Stimulated activated CD4-positive, alpha-beta T cell treated with anti-CD3 and anti-CD28 coated beads, Interleukin-1b, Interleukin-23, amount 100 ng/mL, for 1 hour (primary cell): ENCODE data around the gene RRP9.
"Not testable (repeated sequence)": the region's sequence is repeated elsewhere in the genome, so short reads cannot be mapped to it uniquely, and the experiment has no call there.

Experiments
- DNase-seq, 2 donors: peaks; one replicate each; pipeline ENCODE4 v3.0.0-alpha.2; 2020; ENCODE audit warnings: low read depth in 2 of 2

Gene RRP9

DNA sequence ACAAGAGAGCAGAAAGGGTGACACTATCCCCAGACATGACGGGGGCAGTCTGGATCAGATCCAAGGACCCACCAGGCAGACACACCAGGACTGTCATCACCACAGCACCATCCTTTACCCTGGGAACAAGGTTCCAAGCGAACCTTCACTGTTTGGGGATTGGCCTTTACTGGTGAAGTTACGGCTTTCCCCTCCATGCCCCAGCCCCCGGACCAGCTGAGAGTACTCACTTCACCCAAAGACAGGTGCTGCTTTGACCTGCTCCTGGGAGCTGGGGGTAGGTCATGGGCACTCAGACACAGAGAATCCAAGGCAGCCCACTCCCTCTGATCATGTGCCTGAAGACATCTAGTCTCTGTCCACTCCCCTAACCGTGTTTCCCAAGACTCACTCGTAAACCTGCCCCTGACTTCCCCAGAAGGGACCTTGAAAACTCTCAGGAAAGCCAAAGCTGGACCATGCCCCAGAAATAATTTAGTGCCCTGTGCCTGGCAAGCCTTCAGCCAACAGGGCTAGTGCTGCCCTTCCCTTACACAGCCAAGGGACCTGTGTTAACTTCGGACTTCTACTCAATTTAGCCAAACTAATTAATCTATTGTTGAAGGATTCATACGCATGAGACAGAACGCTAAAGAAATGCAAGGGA is 2.8 kb downstream of the RRP9 start:
- no peak for DNase-seq

DNA sequence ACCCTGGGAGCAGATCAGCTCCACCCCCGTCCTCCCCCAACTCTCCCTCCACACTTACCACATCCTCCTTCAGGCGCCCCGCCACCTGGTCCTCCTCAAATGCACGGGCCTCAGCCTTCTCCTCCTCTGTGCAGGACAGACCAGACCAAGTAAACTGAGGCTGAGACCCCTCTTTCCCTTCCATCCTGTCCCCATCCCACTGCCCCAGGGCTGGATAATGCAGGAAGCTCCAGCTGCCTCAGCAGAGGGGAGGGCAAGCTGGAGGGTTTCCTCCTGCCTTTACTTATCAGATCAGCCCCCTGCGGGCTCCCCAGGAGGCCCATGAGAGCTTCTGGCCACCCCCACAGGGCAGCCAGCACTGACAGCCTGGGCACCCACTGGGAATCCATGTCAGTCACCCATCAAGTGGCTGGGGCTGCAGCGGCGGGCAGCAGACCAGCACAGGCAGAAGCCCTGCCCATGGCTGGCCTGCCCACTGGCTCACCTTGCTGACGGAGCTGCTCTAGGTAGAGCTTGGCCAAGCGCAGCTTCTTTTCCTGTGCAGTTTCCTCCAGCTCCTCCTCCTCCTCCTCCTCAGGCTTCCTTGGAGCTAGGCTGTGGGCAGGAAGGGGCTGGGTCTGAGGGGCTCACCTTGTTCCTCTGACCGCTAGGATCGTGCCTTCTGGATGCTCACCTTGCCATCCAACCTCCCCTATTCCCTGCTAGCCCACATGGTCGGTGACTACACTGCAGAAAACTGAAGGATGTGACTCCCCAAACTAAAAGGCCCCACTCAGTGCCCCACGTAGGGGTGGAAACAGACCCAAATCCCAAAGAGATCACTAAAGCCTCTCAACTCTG is 3.9 kb downstream of the RRP9 start:
- DNase-seq: no peak

DNA sequence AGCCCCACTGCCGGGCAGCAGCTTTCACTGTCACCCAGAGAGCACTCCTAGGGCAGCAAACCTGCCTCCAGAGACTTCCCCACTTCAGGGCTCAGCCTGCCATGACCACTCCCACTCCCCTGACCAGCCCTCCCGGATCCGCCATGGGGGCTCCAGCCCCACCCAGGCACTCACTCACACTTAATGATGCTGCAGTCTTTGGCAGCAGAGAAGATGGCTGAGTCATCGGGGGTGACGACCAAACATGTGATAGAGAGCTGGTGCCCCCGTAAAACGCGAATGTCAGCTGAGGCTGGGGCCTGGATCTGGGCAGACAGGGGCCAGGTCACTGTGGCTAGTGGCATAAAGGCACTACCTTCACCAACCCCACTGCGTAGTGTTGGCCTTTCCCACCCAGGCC is 4.7 kb downstream of the RRP9 start:
- no peak for DNase-seq

DNA sequence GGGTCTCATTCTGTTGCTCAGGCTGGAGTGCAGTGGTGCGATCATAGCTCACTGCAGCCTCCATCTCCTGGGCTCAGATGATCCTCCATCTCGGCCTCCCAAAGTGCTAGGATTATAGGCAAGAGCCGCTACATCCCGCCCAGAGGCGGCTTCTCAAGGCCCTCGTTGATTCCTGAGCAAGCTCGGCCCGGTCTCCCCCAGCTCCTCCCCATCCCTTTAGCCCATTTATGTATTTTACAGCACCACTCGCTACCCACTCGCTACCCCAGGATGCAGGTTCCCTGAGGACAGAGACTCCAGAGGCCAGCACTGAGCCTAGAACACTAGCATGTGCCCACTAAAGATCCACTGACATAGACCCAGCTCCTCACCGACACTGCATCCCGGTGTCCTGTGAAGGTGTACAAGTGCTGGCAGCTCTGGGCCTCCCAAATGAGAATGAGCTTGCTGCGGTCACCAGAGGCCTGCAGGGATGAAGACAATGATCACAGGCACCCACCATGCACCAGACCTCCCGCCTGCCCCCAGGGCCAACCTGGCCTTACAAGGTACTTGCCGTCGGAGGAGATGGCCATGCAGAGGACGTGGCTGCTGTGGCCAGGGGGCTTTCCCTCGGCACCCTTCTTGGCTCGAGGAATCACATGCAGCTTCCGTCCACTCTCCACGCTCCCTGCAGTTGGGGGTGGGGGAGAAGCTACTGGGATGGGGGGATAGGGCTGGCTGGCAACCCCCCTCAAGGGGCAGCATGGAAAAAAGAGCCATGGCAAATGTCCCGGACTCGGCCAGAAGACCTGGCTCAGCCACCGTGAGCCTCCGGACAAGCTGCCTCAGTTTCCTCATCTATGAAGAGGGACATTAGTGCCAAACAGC is 5.6 kb downstream of the RRP9 start:
- no peak for DNase-seq

DNA sequence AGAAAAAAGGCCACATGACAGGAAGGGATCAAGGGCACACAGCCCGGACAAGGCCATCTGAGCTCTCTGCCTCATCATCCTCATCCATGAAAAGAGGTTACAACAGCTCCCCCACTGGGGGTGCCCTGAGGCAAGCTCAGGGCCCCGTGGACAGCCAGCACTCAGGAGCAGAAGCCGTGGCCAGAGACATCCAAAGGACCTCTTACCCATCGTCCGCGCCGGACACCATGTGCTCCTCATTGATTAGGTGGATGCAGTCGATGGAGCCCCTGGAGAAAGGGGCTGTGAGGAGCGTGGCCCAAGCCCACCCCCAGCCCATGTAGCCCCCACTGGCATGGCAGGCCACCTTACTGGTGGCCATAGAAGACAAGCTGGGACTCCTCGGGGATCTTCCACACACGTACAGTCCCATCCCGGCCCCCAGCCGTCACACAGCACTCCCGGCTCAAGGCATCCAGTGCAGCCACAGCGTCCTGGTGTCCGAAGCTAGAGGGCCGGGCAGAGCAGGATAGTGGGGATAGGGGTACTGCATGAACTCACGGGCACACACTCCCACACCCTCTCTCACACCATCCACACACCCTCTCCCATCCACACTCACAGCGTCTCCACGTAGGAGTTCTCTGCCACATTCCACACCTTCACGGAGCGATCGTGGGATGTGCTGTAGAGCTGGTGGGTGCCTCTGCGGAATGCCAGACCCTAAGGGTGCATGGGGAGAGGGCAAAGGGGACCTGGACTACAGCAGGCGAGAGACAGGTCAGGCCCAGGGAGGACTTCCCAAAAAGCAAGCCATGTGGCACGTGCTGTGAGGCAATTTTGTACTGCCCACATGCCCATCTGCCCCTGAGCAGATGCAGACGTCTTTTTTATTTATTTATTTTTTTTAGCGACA is 6.5 kb downstream of the RRP9 start:
- DNase-seq: no peak

DNA sequence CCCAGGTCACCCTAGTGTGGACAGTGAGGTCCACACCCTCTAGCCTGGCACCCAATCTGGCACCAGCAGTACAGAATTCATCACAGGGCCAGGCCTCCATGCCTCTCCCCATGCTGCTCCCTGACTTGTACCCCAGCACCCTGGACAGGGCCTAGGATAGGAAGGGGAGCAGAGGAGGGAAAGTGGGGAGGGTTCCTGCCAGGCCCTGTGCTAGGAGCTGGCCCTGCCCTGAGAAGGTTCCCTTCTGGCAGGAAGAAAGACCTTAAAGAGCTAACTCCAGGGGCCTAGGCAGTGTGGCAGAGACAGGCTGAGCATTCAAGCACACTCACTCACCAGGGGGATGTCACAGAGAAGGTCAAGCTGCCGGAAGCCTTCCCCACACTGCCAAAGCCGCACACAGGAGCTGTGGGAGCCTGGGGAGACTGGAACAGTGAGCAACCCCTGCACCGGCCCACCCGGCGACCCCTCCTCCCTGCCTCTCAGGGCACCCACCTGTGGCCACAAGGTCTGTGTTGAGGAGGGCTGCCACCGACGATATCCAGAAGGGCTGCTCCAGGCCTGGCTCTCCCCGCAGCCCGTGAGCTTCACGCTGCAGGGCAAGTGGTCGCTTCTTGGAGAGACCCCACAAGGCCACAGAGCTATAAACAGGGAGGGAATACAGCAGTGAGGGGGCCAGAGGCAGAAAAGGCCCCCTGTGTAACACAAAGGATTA is 7.4 kb downstream of the RRP9 start:
- no peak for DNase-seq

DNA sequence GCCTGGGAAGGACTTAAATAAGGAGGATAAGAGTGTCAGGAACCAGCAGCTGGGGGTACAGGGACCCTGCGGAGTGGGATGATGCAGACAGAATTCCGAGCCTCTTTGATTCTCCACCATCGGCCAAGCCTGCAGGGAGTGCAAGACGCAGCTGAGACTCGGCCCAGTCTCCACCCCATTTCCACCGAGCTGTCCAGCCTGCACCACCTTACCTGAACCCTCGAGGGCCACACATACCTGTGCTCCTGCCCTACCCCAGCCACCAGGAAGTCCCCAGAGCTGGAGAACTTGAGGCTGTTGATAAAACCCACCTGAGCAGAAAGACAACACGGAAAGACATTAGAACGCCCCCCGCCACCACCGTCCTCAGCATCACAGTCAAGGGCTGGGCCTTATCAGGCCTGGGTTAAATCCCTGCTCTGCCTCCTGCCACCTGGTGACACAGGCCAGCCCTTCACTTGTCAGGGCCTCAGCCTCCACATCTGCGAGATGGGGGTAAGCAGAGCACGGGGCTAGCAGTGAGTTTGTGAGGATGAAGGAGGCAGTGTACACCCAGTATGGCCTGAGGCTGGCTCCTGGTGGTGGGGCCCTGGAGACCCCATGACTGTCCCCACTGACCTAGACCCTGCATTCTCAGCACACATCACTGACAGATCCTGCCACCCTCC is 8.1 kb downstream of the RRP9 start:
- DNase-seq: no peak

DNA sequence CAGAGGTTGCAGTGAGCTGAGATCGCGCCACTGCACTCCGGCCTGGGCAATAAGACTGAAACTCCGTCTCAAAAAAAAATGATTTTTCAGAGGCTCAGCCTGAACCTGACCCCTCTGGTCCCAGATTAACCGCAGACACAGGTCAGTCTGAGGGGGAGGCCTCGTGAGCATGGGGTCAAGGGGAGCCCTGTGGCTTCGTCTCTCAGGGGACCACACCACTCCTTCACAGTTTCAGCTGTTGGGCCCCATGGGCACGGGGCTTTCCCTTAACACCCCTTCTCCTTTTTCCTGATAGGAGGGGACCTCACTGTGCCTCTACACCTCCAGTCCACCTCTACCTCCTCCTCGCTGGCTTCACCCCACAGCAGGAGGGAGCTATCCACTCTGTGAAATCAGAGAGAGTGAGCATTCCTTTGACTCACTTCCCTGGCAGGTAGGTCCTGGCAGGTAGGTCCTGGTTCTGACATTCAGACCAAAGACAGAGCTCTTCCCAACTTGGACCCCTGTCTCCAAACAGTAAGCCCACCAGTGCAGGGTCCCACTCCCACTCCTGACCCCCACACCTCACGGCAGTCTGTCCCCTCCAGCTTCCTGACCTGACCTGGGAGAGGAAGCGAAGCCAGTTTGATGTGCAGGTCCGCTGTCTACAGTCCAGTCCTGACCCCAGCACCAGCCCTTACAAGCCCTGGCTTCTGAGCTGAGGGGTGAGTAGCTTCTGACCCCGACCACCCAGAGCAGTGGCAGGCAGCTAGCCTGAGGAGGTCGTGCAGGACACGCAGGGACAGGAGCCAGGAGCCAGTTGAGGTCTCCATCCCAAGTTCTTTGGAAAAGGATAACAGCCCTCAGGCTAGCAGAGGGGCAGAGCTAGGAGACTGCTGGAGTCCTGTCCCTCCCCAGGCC is 9.0 kb downstream of the RRP9 start:
- DNase-seq: no peak

DNA sequence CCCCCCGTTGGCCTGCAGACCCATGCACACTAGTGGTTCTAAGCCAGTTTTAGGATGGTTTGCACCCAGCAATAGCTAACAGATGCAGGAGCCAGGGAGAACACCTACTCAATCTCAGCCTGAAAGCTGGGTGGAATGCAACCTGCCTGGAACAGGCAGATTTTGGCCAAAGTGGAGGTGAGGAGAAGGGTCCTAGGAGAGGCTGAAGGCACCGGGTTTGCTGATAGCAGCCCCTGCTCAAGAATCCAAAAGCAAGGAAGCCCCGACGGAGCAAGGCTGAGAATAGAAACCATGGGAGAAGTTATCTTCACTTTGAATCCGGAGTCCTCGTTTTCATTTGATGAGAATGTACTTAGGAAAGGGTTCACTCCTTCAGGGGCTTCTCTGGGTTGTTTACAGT is 9.9 kb downstream of the RRP9 start:
- DNase-seq: no peak

DNA sequence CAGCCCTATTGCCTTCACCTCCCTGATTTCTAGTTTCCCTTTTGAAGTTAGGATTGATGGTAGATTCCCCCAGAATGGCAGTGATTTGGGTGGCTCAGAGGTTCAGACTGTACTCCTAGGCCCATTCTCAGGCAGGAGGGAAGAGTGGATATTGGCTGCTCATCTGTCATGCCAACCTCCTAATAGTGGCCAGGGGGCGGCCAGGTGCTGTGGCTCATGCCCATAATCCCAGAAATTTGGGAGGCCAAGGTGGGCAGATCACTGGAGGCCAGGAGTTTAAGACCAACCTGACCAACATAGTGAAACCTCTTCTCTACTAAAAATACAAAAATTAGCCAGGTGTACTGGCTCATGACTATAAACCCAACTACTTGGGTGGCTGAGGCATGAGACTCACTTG is 11.3 kb downstream of the RRP9 start:
- DNase-seq: no peak

DNA sequence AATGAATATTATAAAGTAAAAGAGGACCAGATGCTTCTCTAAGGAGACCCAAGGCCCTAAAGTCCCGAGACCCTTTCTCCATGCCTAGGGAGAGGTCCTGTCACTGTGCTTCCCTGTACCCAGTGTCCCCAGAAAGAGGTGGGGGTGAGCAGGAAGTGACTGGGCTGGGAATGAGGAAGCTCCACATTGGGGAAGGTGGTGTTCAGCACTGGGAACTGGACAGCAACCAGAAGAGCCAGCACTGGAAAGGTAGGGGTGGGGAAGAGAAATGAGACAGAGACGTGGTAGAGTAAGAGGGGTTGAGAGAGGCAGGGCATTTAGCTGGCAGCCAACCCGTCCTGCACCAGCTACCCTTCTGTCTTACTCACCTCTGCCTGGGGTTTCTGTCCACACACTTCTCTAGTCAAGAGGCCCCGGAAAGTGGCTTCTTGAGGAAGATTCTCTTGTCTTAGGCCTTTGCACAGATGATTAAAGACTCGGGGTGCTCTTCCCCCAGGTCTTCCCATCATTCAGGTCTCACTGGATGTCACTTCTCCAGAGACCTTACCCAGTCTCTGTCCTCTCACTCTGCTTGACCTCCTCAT is 12.2 kb downstream of the RRP9 start:
- no peak for DNase-seq

DNA sequence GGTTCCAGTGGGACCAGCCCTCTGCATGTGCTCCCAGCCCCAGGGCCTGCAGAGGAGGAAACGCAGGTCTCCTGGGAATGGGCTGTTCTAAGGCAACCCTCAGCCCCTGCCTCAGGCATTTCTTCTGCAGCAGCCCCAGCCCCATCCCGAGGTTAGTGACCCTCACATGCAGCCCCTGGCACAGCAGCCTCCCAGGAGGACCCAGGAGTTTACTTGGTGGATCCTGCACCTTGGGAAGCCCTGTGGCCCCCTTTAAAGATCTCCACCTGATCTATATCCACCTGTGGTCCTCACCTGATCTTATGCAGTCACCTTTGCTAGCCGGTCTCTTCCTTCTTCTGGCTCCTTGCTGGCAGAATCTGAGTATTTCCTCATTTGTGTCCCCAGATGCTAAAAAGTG is 12.7 kb downstream of the RRP9 start:
- not testable (repeated sequence) for DNase-seq

DNA sequence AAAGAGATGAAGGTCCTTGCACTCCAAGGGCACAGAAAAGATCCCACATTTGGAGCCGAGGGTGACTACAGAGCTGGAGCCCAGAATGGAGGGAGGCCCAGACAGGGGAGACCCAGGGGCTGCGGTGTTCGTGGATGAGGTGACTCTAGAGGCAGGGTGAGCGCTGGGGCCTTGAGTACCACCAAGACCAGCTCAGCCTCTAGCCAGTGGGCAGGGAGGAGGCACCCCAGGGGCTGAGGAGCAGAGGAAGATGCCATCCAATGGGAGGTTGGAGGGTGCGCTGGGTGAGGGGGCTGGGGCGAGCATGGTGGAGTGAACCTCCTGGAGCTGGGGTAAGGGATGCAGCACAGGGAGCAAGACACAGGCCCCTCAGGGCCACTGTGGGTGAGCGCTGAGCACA is 13.3 kb downstream of the RRP9 start:
- DNase-seq: no peak

DNA sequence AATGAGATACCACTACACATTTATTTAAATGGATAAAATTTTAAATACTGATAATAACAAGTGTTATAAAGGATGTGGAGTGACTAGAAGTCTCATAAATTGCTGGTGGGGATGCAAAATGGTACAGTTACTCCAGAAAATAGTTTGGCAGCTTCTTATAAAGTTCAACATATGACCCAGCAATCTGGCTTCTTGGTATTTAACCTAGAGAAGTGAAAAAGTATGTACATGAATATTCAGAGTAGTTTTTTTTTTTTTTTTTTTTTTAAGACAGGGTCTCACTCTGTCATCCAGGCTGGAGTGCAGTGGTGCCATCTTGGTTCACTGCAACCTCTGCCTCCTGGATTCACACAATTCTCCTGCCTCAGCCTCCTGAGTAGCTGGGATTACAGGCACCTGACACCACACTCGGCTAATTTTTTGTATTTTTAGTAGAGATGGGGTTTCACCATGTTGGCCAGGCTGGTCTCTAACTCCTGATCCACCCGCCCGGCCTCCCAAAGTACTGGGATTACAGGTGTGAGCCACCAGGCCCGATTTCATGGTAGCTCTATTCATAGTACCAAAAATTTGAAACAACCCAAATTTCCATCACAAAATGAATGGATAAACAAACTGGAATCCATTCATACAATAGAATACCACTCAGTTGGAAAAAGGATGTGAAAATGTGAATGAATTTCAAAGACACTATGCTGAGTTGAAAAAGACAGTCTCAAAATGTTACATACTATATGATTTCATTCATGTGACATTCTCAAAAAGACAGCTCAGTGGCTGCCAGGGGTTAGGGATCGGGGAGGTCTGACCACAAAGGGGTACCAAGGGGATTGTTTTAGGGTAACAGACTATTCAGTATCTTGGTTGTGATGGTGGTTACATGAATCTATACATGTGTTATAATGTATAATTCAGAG is 14.4 kb downstream of the RRP9 start:
- no peak for DNase-seq

DNA sequence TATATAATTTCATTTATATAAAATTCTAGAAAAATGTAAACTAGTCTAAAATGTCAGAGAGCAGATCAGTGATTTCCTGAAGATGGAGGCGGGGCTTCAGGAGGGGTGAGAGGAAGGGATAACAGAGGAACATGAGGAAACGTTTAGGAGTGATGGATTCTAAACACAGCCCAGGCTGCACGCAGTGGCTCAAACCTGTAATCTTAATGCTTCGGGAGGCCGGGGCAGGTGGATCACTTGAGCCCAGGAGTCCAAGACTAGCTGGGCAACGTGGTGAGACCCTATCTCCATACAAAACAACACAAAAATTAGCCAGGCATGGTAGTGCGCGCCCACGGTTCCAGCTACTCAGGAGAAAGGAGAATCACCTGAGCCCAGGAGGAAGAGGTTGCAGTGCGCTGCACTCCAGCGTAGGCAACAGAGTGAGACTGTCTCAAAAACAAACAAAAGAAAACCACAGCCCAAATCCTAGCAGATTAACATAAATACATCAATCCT is 20.6 kb downstream of the RRP9 start:
- no peak for DNase-seq

DNA sequence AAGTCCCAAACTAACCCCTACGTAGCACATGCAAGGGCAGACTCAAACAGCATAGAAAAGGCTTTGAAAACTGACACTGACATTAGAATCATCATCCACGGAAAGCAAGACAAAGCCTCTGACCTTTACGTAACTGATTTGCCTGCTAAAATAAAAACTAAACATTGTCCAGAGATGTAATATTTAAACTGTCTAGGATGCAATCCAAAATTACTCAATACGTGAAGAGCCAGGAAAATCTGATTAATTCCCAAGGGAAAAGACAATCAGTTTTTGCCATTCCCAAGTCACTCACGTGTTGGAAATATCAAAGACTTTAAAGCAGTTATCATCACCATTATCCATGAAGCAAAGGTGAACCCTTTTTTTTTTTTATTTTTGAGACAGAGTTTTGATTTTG is 25.3 kb downstream of the RRP9 start:
- no peak for DNase-seq

DNA sequence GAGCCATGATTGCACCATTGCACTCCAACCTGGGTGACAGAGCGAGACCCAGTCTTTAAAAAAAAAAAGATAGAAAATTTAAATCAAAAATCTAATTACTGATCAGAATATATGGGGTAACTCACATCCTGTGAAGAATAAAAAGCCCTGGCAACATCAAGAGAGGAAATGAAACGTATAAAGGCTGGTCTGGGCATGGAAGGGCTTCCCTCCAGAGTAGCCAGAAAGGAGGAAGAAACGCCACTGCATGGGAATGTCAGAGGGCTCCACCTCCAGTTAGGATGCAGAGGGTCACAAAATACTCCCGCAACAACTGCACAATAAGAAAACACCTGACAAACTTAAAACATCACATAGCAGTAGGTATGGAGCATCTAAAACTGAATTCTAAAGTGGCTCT is 33.7 kb downstream of the RRP9 start:
- no peak for DNase-seq
